Endothelial cell of umbilical vein (primary cell): ENCODE data around the gene F2. TPM values are rescaled to one million over a fixed set of nuclear protein-coding genes. Genes with fewer than 3 reads are reported as not detected.

Experiments used
- BruUV-seq: library from RNA; stranded (reverse); fragments of 400-500 nt; replicated peaks from 2 replicates; lab custom pipeline; 2021; lab: Mats Ljungman, UMichigan
- CTCF ChIA-PET: fragments of 300-600, 350-600 bp; sonication (Branson Sonifier 250); formaldehyde crosslinking; loops from one replicate; lab custom pipeline; 2021; ENCODE audit warnings: antibody characterized with exemption, inconsistent platforms; lab: Charles Lee
- POLR2A ChIA-PET: fragments of 300-600, 350-600 bp; sonication (Branson Sonifier 250); formaldehyde crosslinking; loops from one replicate; lab custom pipeline; 2021; ENCODE audit warnings: antibody characterized with exemption, inconsistent platforms; lab: Charles Lee
- DNase-seq: peaks from one replicate; pipeline ENCODE4 v3.0.0-alpha.2; 2011; ENCODE audit warnings: low read depth, low spot score
- FAIRE-seq: peaks from 2 replicates; lab custom pipeline; 2011; peaks lifted over from hg19 to GRCh38; lab: Jason Lieb, UNC
- H2AFZ ChIP-seq: 2 replicates; pipeline ENCODE4 v1.6.0; 2012; ENCODE audit warnings: low read depth, low read length, control low read depth, inconsistent platforms
- H3K27ac ChIP-seq: 2 replicates; pipeline ENCODE4 v1.5.1; 2011; ENCODE audit warnings: low read depth, mild to moderate bottlenecking, control low read depth, low read length, moderate library complexity; ENCODE audit not compliant: insufficient read depth
- H3K27me3 ChIP-seq, 2 experiments: 2 replicates each; pipeline versions ENCODE4 v1.6.0 to v1.6.1; 2011; ENCODE audit warnings: low read length in 2 of 2, mixed read lengths in 1 of 2; ENCODE audit not compliant: control insufficient read depth in 2 of 2, insufficient read depth in 2 of 2
- H3K36me3 ChIP-seq, 2 experiments: 2 replicates in 1 of 2; 3 replicates in 1 of 2; pipeline ENCODE4 v1.5.1; 2011; ENCODE audit warnings: low read length in 2 of 2, mild to moderate bottlenecking in 1 of 2, moderate library complexity in 1 of 2; ENCODE audit not compliant: control insufficient read depth in 2 of 2, insufficient read depth in 2 of 2; ENCODE audit errors: extremely low read depth in 1 of 2
- H3K4me1 ChIP-seq: 3 replicates; pipeline ENCODE4 v1.5.1; 2011; ENCODE audit warnings: mild to moderate bottlenecking, low read length; ENCODE audit not compliant: control insufficient read depth, insufficient read depth; ENCODE audit errors: extremely low read depth
- H3K4me2 ChIP-seq: 2 replicates; pipeline ENCODE4 v1.6.1; 2011; ENCODE audit warnings: low read length, control low read depth, mixed read lengths; ENCODE audit not compliant: insufficient read depth
- H3K4me3 ChIP-seq, 3 experiments: fragments of 200-600 bp in 1 of 3; sonication (generic), shearing (Covaris generic) in 1 of 3; replicated peaks in 1 of 3; 2 replicates each; pipeline ENCODE4 v1.5.1; 2011 to 2016; ENCODE audit warnings: control low read depth in 3 of 3, low read length in 3 of 3, mild to moderate bottlenecking in 2 of 3, inconsistent platforms in 1 of 3, low read depth in 1 of 3, moderate library complexity in 1 of 3; ENCODE audit not compliant: insufficient read depth in 1 of 3
- H3K79me2 ChIP-seq: 2 replicates; pipeline ENCODE4 v1.6.0; 2012; ENCODE audit warnings: low read length, inconsistent platforms; ENCODE audit not compliant: control insufficient read depth, insufficient read depth
- H3K9ac ChIP-seq: replicated peaks from 2 replicates; pipeline ENCODE3; 2011; ENCODE audit warnings: low read length, control low read depth; ENCODE audit not compliant: insufficient read depth; ENCODE audit errors: extremely low read depth
- H3K9me1 ChIP-seq: replicated peaks from 3 replicates; pipeline ENCODE4 v1.6.0; 2011; ENCODE audit warnings: mild to moderate bottlenecking, low read length; ENCODE audit not compliant: control insufficient read depth, insufficient read depth; ENCODE audit errors: extremely low read depth
- H3K9me3 ChIP-seq: replicated peaks from 2 replicates; pipeline ENCODE4 v1.5.1; 2012; ENCODE audit warnings: low read length, inconsistent platforms; ENCODE audit not compliant: control insufficient read depth, insufficient read depth
- H4K20me1 ChIP-seq: replicated peaks from 2 replicates; pipeline ENCODE3; 2011; ENCODE audit warnings: mild to moderate bottlenecking, low read length; ENCODE audit not compliant: control insufficient read depth, insufficient read depth; ENCODE audit errors: extremely low read depth
- CTCF ChIP-seq, 2 donors: IDR thresholded peaks; 1 replicate in 1 of 2; 2 replicates in 1 of 2; pipeline ENCODE4 v1.5.1; 2011; ENCODE audit warnings: low read length in 2 of 2, mild to moderate bottlenecking in 2 of 2, moderate library complexity in 2 of 2, control low read depth in 1 of 2, inconsistent platforms in 1 of 2, low read depth in 1 of 2; ENCODE audit not compliant: insufficient read depth in 1 of 2; ENCODE audit errors: extremely low read depth in 1 of 2
- EZH2 ChIP-seq: IDR thresholded peaks from 2 replicates; pipeline ENCODE4 v1.6.1; 2012; ENCODE audit warnings: borderline replicate concordance, low read depth, mild to moderate bottlenecking, moderate library complexity, low read length, inconsistent platforms; ENCODE audit not compliant: severe bottlenecking
- FOS ChIP-seq: IDR thresholded peaks from 2 replicates; pipeline ENCODE4 v1.6.1; 2011; ENCODE audit warnings: mild to moderate bottlenecking, low read length, moderate library complexity, borderline replicate concordance; ENCODE audit not compliant: insufficient read depth
- GATA2 ChIP-seq: IDR thresholded peaks from 2 replicates; pipeline ENCODE4 v1.7.0; 2011; ENCODE audit warnings: low read depth, mild to moderate bottlenecking, moderate library complexity, mixed read lengths, low read length; ENCODE audit not compliant: insufficient read length, insufficient read depth
- JUN ChIP-seq: IDR thresholded peaks from 2 replicates; pipeline ENCODE4 v1.6.1; 2011; ENCODE audit warnings: borderline replicate concordance, low read depth; ENCODE audit not compliant: insufficient read length, insufficient read depth
- MAX ChIP-seq: IDR thresholded peaks from 2 replicates; pipeline ENCODE4 v1.6.1; 2011; ENCODE audit not compliant: insufficient read depth, insufficient read length
- MYC ChIP-seq: IDR thresholded peaks from one replicate; pipeline ENCODE4 v1.6.1; 2011; ENCODE audit warnings: mild to moderate bottlenecking, low read depth, low read length
- POLR2A ChIP-seq: IDR thresholded peaks from 2 replicates; pipeline ENCODE4 v1.6.1; 2012; ENCODE audit warnings: low read depth, mild to moderate bottlenecking, control low read depth, low read length
- POLR2AphosphoS5 ChIP-seq: IDR thresholded peaks from 2 replicates; pipeline ENCODE4 v1.6.1; 2012; ENCODE audit warnings: low read depth, mild to moderate bottlenecking, control low read depth, low read length, moderate library complexity; ENCODE audit not compliant: insufficient read depth
- dilution Hi-C: fragments of 300-500 bp; cut with MboI; formaldehyde crosslinking; loops from one replicate; pipeline ENCODE4 v1.15.0; 2019; ENCODE audit warnings: low sequenced_read_pairs; ENCODE audit not compliant: extremely low pct_ligation_motif_present
- intact Hi-C: fragments of 100-400 bp; cut with micrococcal nuclease; formaldehyde crosslinking; loops from one replicate; pipeline ENCODE4 v1.10.0; 2022
- polyA plus RNA-seq, 4 experiments: library from polyadenylated mRNA; depleted of rRNA in 3 of 4; stranded (reverse) in 3 of 4; unstranded in 1 of 4; fragments of >200 nt; gene quantifications; 2 replicates each; pipeline versions ENCODE4 v1.2.1 to v1.2.3, GENCODE V29; 2011 to 2012; ENCODE audit warnings: missing spikeins in 1 of 4
- total RNA-seq: library from RNA; stranded (reverse); gene quantifications from 2 replicates; pipeline ENCODE4 v1.2.3, GENCODE V29; 2021

Gene F2
- total and polyA plus RNA-seq, 2 donors (not counting 3 experiments of a cell fraction or from before 2014, with no cell fraction given): 0.04 TPM; not detected in 1

GRCh38 chr11:46692450-46692849 lies 26.6 kb upstream of the F2 start:
- Histone ChIP-seq H3K9me3 (no peaks in the 10 kb centered on the region), H3K27me3 (no peaks in the 10 kb centered on the region), H3K27ac (no peak overlapping the region), H3K4me3 (no peak overlapping the region), H3K36me3 (peaks cover 6 to 34% of the 10 kb centered on the region in 2 experiments), H3K4me2 (no peak overlapping the region), H3K9me1 (no peaks in the 10 kb centered on the region), H2AFZ (no peak overlapping the region), H3K4me1 (no peaks in the 10 kb centered on the region), H4K20me1 (no peaks in the 10 kb centered on the region), H3K9ac (no peak overlapping the region), H3K79me2 (peaks cover 3% of the 10 kb centered on the region)
- dilution Hi-C loops (no loop called here), intact Hi-C loops (no loop called here)
- TF ChIP-seq JUN: no peak
- TF ChIP-seq FOS: no peak
- TF ChIP-seq MAX: no peak
- no peak for TF ChIP-seq CTCF (IDR thresholded peaks at IDR 0.05; ENCODE audit: extremely low read depth in 1 of 2, insufficient read depth in 1 of 2, low read depth in 1 of 2, low read length in 2 of 2)
- no peak for TF ChIP-seq POLR2A
- no peak for TF ChIP-seq MYC
- TF ChIP-seq GATA2: no peak
- no peak for TF ChIP-seq EZH2
- no peak for TF ChIP-seq POLR2AphosphoS5
- FAIRE-seq: no peak
- DNase-seq: no peak
- ChIA-PET CTCF (no interaction called here), POLR2A (no interaction called here)
- BruUV-seq: no TSS peak
